AG04450 (cell line): ENCODE results near the gene PLXNA1. TPM values are rescaled to one million over a fixed set of nuclear protein-coding genes. Genes with fewer than 3 reads are reported as not detected.

ENCODE experiments used
- CTCF ChIA-PET: fragments of 300-600, 350-600 bp; formaldehyde crosslinking; extraction: SDS; loops from one replicate; lab custom pipeline; 2022; ENCODE audit warnings: antibody characterized with exemption, inconsistent platforms; lab: Charles Lee
- POLR2A ChIA-PET: fragments of 350-600 bp; formaldehyde crosslinking; extraction: SDS; loops from one replicate; lab custom pipeline; 2021; ENCODE audit warnings: antibody characterized with exemption, inconsistent platforms; lab: Yijun Ruan, JAX
- DNase-seq: peaks from one replicate; pipeline ENCODE4 v3.0.0-alpha.2; 2011; ENCODE audit warnings: low read depth, low spot score
- H3K27ac ChIP-seq: one replicate; pipeline ENCODE4 v1.5.1; 2012; ENCODE audit warnings: low read depth, low read length, control low read depth
- H3K27me3 ChIP-seq: one replicate; pipeline ENCODE4 v1.6.0; 2012; ENCODE audit warnings: low read length; ENCODE audit not compliant: control insufficient read depth, insufficient read depth
- H3K4me3 ChIP-seq: 2 replicates; pipeline ENCODE4 v1.5.1; 2011; ENCODE audit warnings: mild to moderate bottlenecking, low read depth, low read length, control low read depth
- H3K9me3 ChIP-seq: 2 replicates; pipeline ENCODE4 v1.5.1; 2012; ENCODE audit warnings: low read length; ENCODE audit not compliant: control insufficient read depth, insufficient read depth
- CTCF ChIP-seq: IDR thresholded peaks from 2 replicates; pipeline ENCODE4 v1.5.1; 2011; ENCODE audit warnings: low read depth, low read length, control low read depth, inconsistent platforms
- polyA plus RNA-seq: library from polyadenylated mRNA; depleted of rRNA; stranded (reverse); fragments of >200 nt; gene quantifications from 2 replicates; pipeline ENCODE4 v1.2.3, GENCODE V29; 2011

PLXNA1 gene
- polyA plus RNA-seq, 1 experiment, result 22.0 TPM

GRCh38 chr3:126990024-126990700, 7.2 kb downstream of the PLXNA1 start:
- no peak overlapping the region for H3K4me3 ChIP-seq
- H3K27me3 ChIP-seq, result no peaks in the 10 kb centered on the region
- no peak for DNase-seq
- no peak overlapping the region for H3K27ac ChIP-seq
- ChIA-PET POLR2A (no interaction called here), CTCF (no interaction called here)
- H3K9me3 ChIP-seq, result no peaks in the 10 kb centered on the region; the same call in 1 of the 2 replicates
- TF ChIP-seq CTCF, result no peak

GRCh38 chr3:126990890-126991289, 8.0 kb downstream of the PLXNA1 start:
- no peak for DNase-seq
- CTCF ChIA-PET, result no interaction called here

GRCh38 chr3:126991366-126992200, 8.7 kb downstream of the PLXNA1 start:
- no peak for DNase-seq
- no peak overlapping the region for H3K4me3 ChIP-seq
- H3K27ac ChIP-seq, result no peak overlapping the region
- ChIA-PET POLR2A (no interaction called here), CTCF (interaction anchor here (1.5 kb wide), 1 partner anchor 239 kb away, joined by 5 read pairs; no protein-coding TSS in a partner anchor)
- H3K9me3 ChIP-seq, result no peaks in the 10 kb centered on the region; the same call in 1 of the 2 replicates
- H3K27me3 ChIP-seq, result no peaks in the 10 kb centered on the region
- TF ChIP-seq CTCF, result no peak

More at GRCh38 chr3:126990890-126991289, 8.0 kb downstream of the PLXNA1 start:
- Histone ChIP-seq H3K9me3 (no peaks in the 10 kb centered on the region; the same call in 1 of the 2 replicates), H3K27ac (no peak overlapping the region), H3K4me3 (no peak overlapping the region), H3K27me3 (no peaks in the 10 kb centered on the region)
- POLR2A ChIA-PET, result no interaction called here
- TF ChIP-seq CTCF, result no peak

GRCh38 chr3:126992216-126992615, 9.3 kb downstream of the PLXNA1 start:
- no peaks in the 10 kb centered on the region; the same call in 1 of the 2 replicates for H3K9me3 ChIP-seq
- H3K27ac ChIP-seq, result no peak overlapping the region
- no peak for DNase-seq
- ChIA-PET CTCF (interaction anchor here (1.5 kb wide), 1 partner anchor 240 kb away, joined by 5 read pairs; no protein-coding TSS in a partner anchor), POLR2A (no interaction called here)
- H3K4me3 ChIP-seq, result no peak overlapping the region
- H3K27me3 ChIP-seq, result no peaks in the 10 kb centered on the region
- TF ChIP-seq CTCF, result no peak
